SK-N-SH (cell line): ENCODE results near the gene MAPKBP1. TPM values are rescaled to one million over a fixed set of nuclear protein-coding genes. Genes with fewer than 3 reads are reported as not detected.

Experiments
- CTCF ChIA-PET: fragments of 300-600, 350-600 bp; formaldehyde crosslinking; extraction: SDS; loops from one replicate; lab custom pipeline; 2021; lab: Yijun Ruan, JAX
- POLR2A ChIA-PET: fragments of 350-600 bp; sonication (Branson Sonifier 250); formaldehyde crosslinking; extraction: SDS; loops from one replicate; lab custom pipeline; 2020; ENCODE audit warnings: antibody characterized with exemption, inconsistent platforms; lab: Yijun Ruan, JAX
- DNase-seq: peaks from one replicate; pipeline ENCODE4 v3.0.0; 2012
- H2AFZ ChIP-seq: fragments of 200-600 bp; sonication (generic); 2 replicates; pipeline ENCODE4 v1.8.1; 2016; ENCODE audit warnings: antibody characterized with exemption, mild to moderate bottlenecking, low read depth
- H3F3A ChIP-seq: fragments of 200-600 bp; sonication (generic); replicated peaks from 2 replicates; pipeline ENCODE3; 2016; ENCODE audit warnings: antibody characterized with exemption, mild to moderate bottlenecking; ENCODE audit not compliant: insufficient read depth
- H3K27ac ChIP-seq, 2 experiments: fragments of 200-500 bp in 1 of 2; fragments of 200-600 bp in 1 of 2; sonication (Bioruptor generic) in 1 of 2; sonication (generic), shearing (Covaris generic) in 1 of 2; 2 replicates each; pipeline versions ENCODE4 v1.5.1 to v1.6.1; 2014 to 2016; ENCODE audit warnings: low read depth in 2 of 2, inconsistent platforms in 1 of 2, low read length in 1 of 2, mild to moderate bottlenecking in 1 of 2, mixed read lengths in 1 of 2
- H3K27me3 ChIP-seq: fragments of 200-600 bp; sonication (generic), shearing (Covaris generic); 2 replicates; pipeline ENCODE4 v1.6.1; 2016; ENCODE audit warnings: mixed run types; ENCODE audit not compliant: insufficient read depth
- H3K36me3 ChIP-seq, 2 experiments: fragments of 200-500 bp in 1 of 2; fragments of 200-600 bp in 1 of 2; sonication (Bioruptor generic) in 1 of 2; sonication (generic) in 1 of 2; replicated peaks in 1 of 2; 2 replicates each; pipeline versions ENCODE3 to v1.5.1; 2014 to 2016; ENCODE audit warnings: low read length in 1 of 2, mild to moderate bottlenecking in 1 of 2; ENCODE audit not compliant: insufficient read depth in 2 of 2, control insufficient read depth in 1 of 2
- H3K4me1 ChIP-seq, 2 experiments: fragments of 200-500 bp in 1 of 2; fragments of 200-600 bp in 1 of 2; sonication (Bioruptor generic) in 1 of 2; sonication (generic), shearing (Covaris generic) in 1 of 2; 2 replicates each; pipeline versions ENCODE4 v1.5.1 to v1.6.1; 2014 to 2016; ENCODE audit warnings: low read depth in 1 of 2, low read length in 1 of 2, mixed run types in 1 of 2; ENCODE audit not compliant: insufficient read depth in 2 of 2, control insufficient read depth in 1 of 2
- H3K4me2 ChIP-seq: fragments of 200-600 bp; sonication (generic), shearing (Covaris generic); 2 replicates; pipeline ENCODE4 v1.6.1; 2017; ENCODE audit warnings: mixed run types
- H3K4me3 ChIP-seq, 2 experiments: fragments of 200-500 bp in 1 of 2; fragments of 200-600 bp in 1 of 2; sonication (Bioruptor generic) in 1 of 2; sonication (generic), shearing (Covaris generic) in 1 of 2; 2 replicates each; pipeline versions ENCODE4 v1.5.1 to v1.8.1; 2014 to 2016; ENCODE audit warnings: low read depth in 2 of 2, inconsistent platforms in 1 of 2, low read length in 1 of 2, mild to moderate bottlenecking in 1 of 2, mixed read lengths in 1 of 2, moderate library complexity in 1 of 2
- H3K79me2 ChIP-seq: fragments of 200-600 bp; sonication (generic); 2 replicates; pipeline ENCODE4 v1.8.1; 2017; ENCODE audit warnings: mild to moderate bottlenecking; ENCODE audit not compliant: insufficient read depth
- H3K9ac ChIP-seq: fragments of 200-600 bp; sonication (generic); 2 replicates; pipeline ENCODE4 v1.6.1; 2017; ENCODE audit warnings: mixed run types
- H3K9me2 ChIP-seq: fragments of 200-600 bp; sonication (generic); 2 replicates; pipeline ENCODE4 v1.6.1; 2017; ENCODE audit warnings: mixed run types
- H3K9me3 ChIP-seq: fragments of 200-600 bp; sonication (generic); 2 replicates; pipeline ENCODE4 v1.6.1; 2017; ENCODE audit warnings: mixed run types, mild to moderate bottlenecking, moderate library complexity
- H4K20me1 ChIP-seq: fragments of 200-600 bp; sonication (generic); 2 replicates; pipeline ENCODE4 v1.6.1; 2017; ENCODE audit warnings: mild to moderate bottlenecking, mixed run types; ENCODE audit not compliant: insufficient read depth
- CHD2 ChIP-seq: fragments of 150-350 bp; IDR thresholded peaks from 2 replicates; pipeline ENCODE4 v1.6.1; 2018; ENCODE audit warnings: low read length; ENCODE audit not compliant: partially characterized antibody
- ELF1 ChIP-seq: IDR thresholded peaks from 2 replicates; pipeline ENCODE4 v1.4.0; 2012
- EP300 ChIP-seq, 2 experiments: IDR thresholded peaks; 2 replicates each; pipeline versions ENCODE4 v1.4.0 to v1.6.1; 2012; ENCODE audit warnings: borderline replicate concordance in 1 of 2, low read depth in 1 of 2, low read length in 1 of 2
- FOSL2 ChIP-seq: IDR thresholded peaks from 2 replicates; pipeline ENCODE4 v1.4.0; 2012; ENCODE audit warnings: low read depth, mild to moderate bottlenecking, moderate library complexity, borderline replicate concordance
- FOXJ3 ChIP-seq: sonication (generic); formaldehyde crosslinking; IDR thresholded peaks from 2 replicates; pipeline ENCODE4 v1.5.1; 2020; ENCODE audit warnings: mild to moderate bottlenecking, missing genetic modification reagents
- FOXM1 ChIP-seq: IDR thresholded peaks from 2 replicates; pipeline ENCODE4 v1.4.0; 2012; ENCODE audit warnings: low read depth, mild to moderate bottlenecking
- GABPA ChIP-seq: IDR thresholded peaks from 2 replicates; pipeline ENCODE4 v1.4.0; 2012; ENCODE audit warnings: low read depth, mild to moderate bottlenecking
- GATA2 ChIP-seq: sonication (generic); formaldehyde crosslinking; IDR thresholded peaks from 2 replicates; pipeline ENCODE4 v1.5.0; 2020; ENCODE audit warnings: mild to moderate bottlenecking, missing genetic modification reagents
- JUND ChIP-seq: IDR thresholded peaks from 2 replicates; pipeline ENCODE4 v1.4.0; 2012
- NFIC ChIP-seq: IDR thresholded peaks from 2 replicates; pipeline ENCODE4 v1.4.0; 2012; ENCODE audit warnings: borderline replicate concordance
- POLR2AphosphoS5 ChIP-seq: IDR thresholded peaks from 2 replicates; pipeline ENCODE4 v1.6.1; 2012; ENCODE audit warnings: low read depth, low read length
- RXRA ChIP-seq: IDR thresholded peaks from 2 replicates; pipeline ENCODE4 v1.4.0; 2012; ENCODE audit warnings: low read depth, mild to moderate bottlenecking, borderline replicate concordance
- SMC3 ChIP-seq: IDR thresholded peaks from 2 replicates; pipeline ENCODE4 v1.6.1; 2012; ENCODE audit warnings: low read depth, low read length, improper control_type of control experiment
- TCF12 ChIP-seq: IDR thresholded peaks from 2 replicates; pipeline ENCODE4 v1.4.0; 2012
- USF1 ChIP-seq: IDR thresholded peaks from 2 replicates; pipeline ENCODE4 v1.4.0; 2012; ENCODE audit warnings: low read depth, borderline replicate concordance
- WGBS: methylation state at CpG from one replicate; pipeline ENCODE4 v1.1.6; 2017; ENCODE audit warnings: low lambda C conversion rate; 5-methylcytosine and 5-hydroxymethylcytosine counted together
- polyA plus RNA-seq, 3 experiments: library from polyadenylated mRNA; depleted of rRNA; stranded (reverse); fragments of >200 nt; gene quantifications; 2 replicates each; pipeline ENCODE4 v1.2.3, GENCODE V29; 2012
- TF ChIP-seq, protein P1 (sequence below): fragments of 200-600 bp; sonication (generic); IDR thresholded peaks from 2 replicates; pipeline ENCODE4 v1.6.1; 2017; ENCODE audit warnings: antibody characterized with exemption, mild to moderate bottlenecking, moderate library complexity

The MAPKBP1 gene
- polyA plus RNA-seq, 1 of the 3 experiments (the other 2 are of a cell fraction): 5.2 TPM

GRCh38 chr15:41832208-41832607 is 57.9 kb downstream of the MAPKBP1 start:
- H3K9me2 ChIP-seq: no peaks in the 10 kb centered on the region
- peaks cover 0 to 5% of the 10 kb centered on the region in 2 experiments for H3K36me3 ChIP-seq
- peaks cover 3 to 7% of the 10 kb centered on the region in 2 experiments; a peak in 3 of 4 replicates for H3K4me1 ChIP-seq
- no peak for DNase-seq
- no peak overlapping the region for H3K27ac ChIP-seq
- H4K20me1 ChIP-seq: no peaks in the 10 kb centered on the region
- no peak overlapping the region for H2AFZ ChIP-seq
- no peaks in the 10 kb centered on the region for H3F3A ChIP-seq
- 85% methylated on average over 6 of the region's 10 CpGs for WGBS
- no peaks in the 10 kb centered on the region for H3K79me2 ChIP-seq
- no peaks in the 10 kb centered on the region for H3K9me3 ChIP-seq
- TF ChIP-seq FOXJ3 (no peak), CHD2 (no peak), USF1 (no peak), ELF1 (no peak), POLR2AphosphoS5 (no peak), TCF12 (no peak), GATA2 (CRISPR knock-in tag) (no peak), RXRA (no peak), EP300 (IDR thresholded peaks at IDR 0.05; ENCODE audit: borderline replicate concordance in 1 of 2, low read depth in 1 of 2, low read length in 1 of 2) (no peak), GABPA (no peak), FOSL2 (no peak)
- ChIA-PET POLR2A (interaction anchor here (1.0 kb wide), 1 partner anchor 12 kb away, joined by 3 read pairs; no protein-coding TSS in a partner anchor), CTCF (interaction anchor here (1.1 to 3.1 kb wide), 3 partner anchors 21 to 73 kb away, joined by 4 to 16 read pairs (median 4); no protein-coding TSS in a partner anchor)
- H3K9ac ChIP-seq: no peak overlapping the region
- H3K4me3 ChIP-seq: no peak overlapping the region
- no peaks in the 10 kb centered on the region for H3K27me3 ChIP-seq
- no peak overlapping the region for H3K4me2 ChIP-seq

- Histone ChIP-seq H3K4me1 (peaks cover 0 to 7% of the 10 kb centered on the region in 2 experiments; a peak in 3 of 4 replicates), H3K79me2 (no peaks in the 10 kb centered on the region), H3K36me3 (peaks cover 0 to 5% of the 10 kb centered on the region in 2 experiments), H3K9ac (no peak overlapping the region), H3F3A (no peaks in the 10 kb centered on the region), H3K27me3 (no peaks in the 10 kb centered on the region), H3K4me3 (no peak overlapping the region), H3K4me2 (no peak overlapping the region), H3K27ac (no peak overlapping the region), H4K20me1 (no peaks in the 10 kb centered on the region), H3K9me2 (no peaks in the 10 kb centered on the region), H2AFZ (no peak overlapping the region), H3K9me3 (no peaks in the 10 kb centered on the region)
- DNase-seq: no peak
- CTCF ChIA-PET: interaction anchor here (1.1 to 3.1 kb wide), 2 partner anchors 54 to 72 kb away, joined by 4 to 16 read pairs; no protein-coding TSS in a partner anchor
- WGBS: 96% methylated on average over 3 of the region's 3 CpGs
- POLR2A ChIA-PET: no interaction called here
- no peak for TF ChIP-seq TCF12
- TF ChIP-seq FOXM1: no peak
Observed at GRCh38 chr15:41832875-41833274, 58.6 kb downstream of the MAPKBP1 start.

- no peak overlapping the region for H3K27ac ChIP-seq
- no peaks in the 10 kb centered on the region for H4K20me1 ChIP-seq
- H3K9ac ChIP-seq: no peak overlapping the region
- H3K4me3 ChIP-seq: no peak overlapping the region
- TF ChIP-seq SMC3 (no peak), NFIC (no peak), JUND (no peak)
- TF ChIP-seq, protein P1, sequence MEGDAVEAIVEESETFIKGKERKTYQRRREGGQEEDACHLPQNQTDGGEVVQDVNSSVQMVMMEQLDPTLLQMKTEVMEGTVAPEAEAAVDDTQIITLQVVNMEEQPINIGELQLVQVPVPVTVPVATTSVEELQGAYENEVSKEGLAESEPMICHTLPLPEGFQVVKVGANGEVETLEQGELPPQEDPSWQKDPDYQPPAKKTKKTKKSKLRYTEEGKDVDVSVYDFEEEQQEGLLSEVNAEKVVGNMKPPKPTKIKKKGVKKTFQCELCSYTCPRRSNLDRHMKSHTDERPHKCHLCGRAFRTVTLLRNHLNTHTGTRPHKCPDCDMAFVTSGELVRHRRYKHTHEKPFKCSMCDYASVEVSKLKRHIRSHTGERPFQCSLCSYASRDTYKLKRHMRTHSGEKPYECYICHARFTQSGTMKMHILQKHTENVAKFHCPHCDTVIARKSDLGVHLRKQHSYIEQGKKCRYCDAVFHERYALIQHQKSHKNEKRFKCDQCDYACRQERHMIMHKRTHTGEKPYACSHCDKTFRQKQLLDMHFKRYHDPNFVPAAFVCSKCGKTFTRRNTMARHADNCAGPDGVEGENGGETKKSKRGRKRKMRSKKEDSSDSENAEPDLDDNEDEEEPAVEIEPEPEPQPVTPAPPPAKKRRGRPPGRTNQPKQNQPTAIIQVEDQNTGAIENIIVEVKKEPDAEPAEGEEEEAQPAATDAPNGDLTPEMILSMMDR: no peak
- H3K9me2 ChIP-seq: no peaks in the 10 kb centered on the region
- peaks cover 0 to 5% of the 10 kb centered on the region in 2 experiments for H3K36me3 ChIP-seq
- H3K27me3 ChIP-seq: no peaks in the 10 kb centered on the region
- H3K4me1 ChIP-seq: peaks cover 0 to 3% of the 10 kb centered on the region in 2 experiments; a peak in 2 of 4 replicates
- no peaks in the 10 kb centered on the region for H3F3A ChIP-seq
- H3K4me2 ChIP-seq: no peak overlapping the region
- ChIA-PET POLR2A (no interaction called here), CTCF (interaction anchor here (1.0 to 1.5 kb wide), 3 partner anchors 14 to 70 kb away, joined by 3 to 4 read pairs (median 3); no protein-coding TSS in a partner anchor)
- H3K79me2 ChIP-seq: no peaks in the 10 kb centered on the region
- WGBS: 89% methylated on average over 2 of the region's 3 CpGs
- H3K9me3 ChIP-seq: no peaks in the 10 kb centered on the region
- H2AFZ ChIP-seq: no peak overlapping the region
- DNase-seq: no peak
Observed at GRCh38 chr15:41834096-41834495, 59.8 kb downstream of the MAPKBP1 start.
